Astrocyte of the cerebellum (primary cell): ENCODE results near the gene DLG2.

Source experiments
- DNase-seq: peaks from one replicate; pipeline ENCODE4 v3.0.0-alpha.2; 2011; ENCODE audit warnings: low read depth
- H3K4me3 ChIP-seq: 2 replicates; pipeline ENCODE4 v1.5.1; 2011; ENCODE audit warnings: mild to moderate bottlenecking, low read depth, low read length, moderate library complexity
- CTCF ChIP-seq: IDR thresholded peaks from 2 replicates; pipeline ENCODE4 v1.5.1; 2012; ENCODE audit warnings: low read length, low read depth, moderate library complexity, mild to moderate bottlenecking; ENCODE audit errors: missing control alignments
- in situ Hi-C: cut with HindIII; loops from 2 replicates; pipeline ENCODE4 v1.10.0; 2017; ENCODE audit warnings: low sequenced_read_pairs

DLG2 gene

GRCh38 chr11:84806354-84806753 is 820.8 kb downstream of the DLG2 start:
- no peak for TF ChIP-seq CTCF
- no peak overlapping the region for H3K4me3 ChIP-seq
- DNase-seq = no peak
- in situ Hi-C loops = no loop called here

- no peak overlapping the region for H3K4me3 ChIP-seq
- TF ChIP-seq CTCF = no peak
- DNase-seq = no peak
- in situ Hi-C loops = no loop called here
Observed at GRCh38 chr11:84804041-84804440, 823.1 kb downstream of the DLG2 start.

GRCh38 chr11:84800755-84801346 is 826.3 kb downstream of the DLG2 start:
- peak; percentile 39 for DNase-seq
- no peak overlapping the region for H3K4me3 ChIP-seq
- TF ChIP-seq CTCF = peak; percentile 37
- in situ Hi-C loops = no loop called here

GRCh38 chr11:84799112-84799511 is 828.0 kb downstream of the DLG2 start:
- no peak for TF ChIP-seq CTCF
- no peak overlapping the region for H3K4me3 ChIP-seq
- in situ Hi-C loops = no loop called here
- no peak for DNase-seq

GRCh38 chr11:84795698-84796097 is 831.4 kb downstream of the DLG2 start:
- no peak for TF ChIP-seq CTCF
- DNase-seq = no peak
- no peak overlapping the region for H3K4me3 ChIP-seq
- in situ Hi-C loops = no loop called here

- TF ChIP-seq CTCF = no peak
- in situ Hi-C loops = no loop called here
Observed at GRCh38 chr11:84794663-84795443, 832.3 kb downstream of the DLG2 start.

More at GRCh38 chr11:84794663-84795443, 832.3 kb downstream of the DLG2 start:
- no peak for DNase-seq
- H3K4me3 ChIP-seq = no peak overlapping the region
